NCI-H2227 treated with DMSO at 0.1 percent for 48 hours (cell line): Measurements from ENCODE around the gene PLEKHA6.

Experiments
- DNase-seq: peaks from one replicate; lab custom pipeline; 2025; lab: John Stamatoyannopoulos, UW

Gene PLEKHA6

DNA sequence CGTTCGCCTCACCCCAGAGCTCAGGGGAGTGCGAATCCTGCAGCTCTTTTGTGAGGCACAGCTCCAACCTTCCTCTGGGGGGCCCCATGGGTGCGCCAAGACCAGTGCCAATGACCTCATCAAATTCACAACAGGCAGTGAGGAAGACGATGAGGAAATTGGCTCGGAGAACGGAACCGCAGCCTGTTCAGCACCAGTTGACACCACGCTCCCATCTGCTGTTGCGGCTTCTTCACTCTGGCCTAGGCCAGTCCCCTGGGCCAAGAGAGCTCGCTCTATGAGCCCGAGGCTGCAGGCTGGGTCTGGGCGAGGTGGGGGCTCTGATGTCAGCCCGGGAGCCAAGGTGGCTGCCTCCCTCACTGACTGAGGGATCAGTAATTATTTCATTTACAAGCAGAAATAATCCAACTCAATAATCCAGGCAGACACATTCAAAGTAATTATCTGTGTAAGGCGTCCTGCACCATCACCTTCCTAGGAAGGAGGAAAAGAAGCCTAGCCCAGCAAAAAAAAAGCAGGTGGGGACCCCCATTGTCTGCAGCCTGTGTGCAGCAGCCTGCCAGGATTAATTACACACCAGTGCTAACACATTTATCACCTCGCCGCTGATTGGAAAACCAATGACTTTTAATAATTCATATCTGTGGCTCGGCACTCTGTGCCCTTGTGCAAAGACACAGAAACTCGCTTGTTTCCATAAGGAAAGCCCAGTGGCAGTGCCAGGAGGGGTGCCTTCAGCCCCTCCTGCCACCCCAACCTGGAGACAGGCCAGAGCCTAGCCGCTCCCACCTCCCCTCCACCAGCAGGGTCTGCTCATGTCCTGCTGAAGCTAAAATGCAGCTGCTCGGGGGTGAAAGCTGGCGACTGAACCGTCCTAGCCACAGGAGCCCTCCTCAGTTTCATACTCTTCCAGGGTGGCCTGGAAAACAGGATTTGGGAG lies 1.9 kb downstream of the PLEKHA6 start:
- no peak for DNase-seq

DNA sequence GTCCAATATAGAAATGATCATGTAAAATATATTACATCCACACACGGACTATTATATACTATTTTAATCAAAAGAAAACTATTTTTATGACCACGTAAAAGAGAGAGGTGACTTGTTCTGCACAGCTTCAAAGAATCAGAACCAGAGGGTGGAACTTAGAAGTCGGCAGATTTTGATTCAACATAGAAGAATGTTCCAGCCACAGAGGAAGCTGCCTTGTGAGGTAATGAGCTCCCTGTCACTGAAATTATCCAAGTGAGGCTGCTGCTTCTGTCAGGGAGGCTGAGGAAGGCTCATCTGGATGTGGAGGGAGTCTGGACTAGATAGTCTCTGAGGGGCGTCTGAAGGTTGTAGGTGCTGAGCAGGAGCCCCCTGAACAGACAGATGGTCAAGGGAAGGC lies 2.7 kb downstream of the PLEKHA6 start:
- no peak for DNase-seq

DNA sequence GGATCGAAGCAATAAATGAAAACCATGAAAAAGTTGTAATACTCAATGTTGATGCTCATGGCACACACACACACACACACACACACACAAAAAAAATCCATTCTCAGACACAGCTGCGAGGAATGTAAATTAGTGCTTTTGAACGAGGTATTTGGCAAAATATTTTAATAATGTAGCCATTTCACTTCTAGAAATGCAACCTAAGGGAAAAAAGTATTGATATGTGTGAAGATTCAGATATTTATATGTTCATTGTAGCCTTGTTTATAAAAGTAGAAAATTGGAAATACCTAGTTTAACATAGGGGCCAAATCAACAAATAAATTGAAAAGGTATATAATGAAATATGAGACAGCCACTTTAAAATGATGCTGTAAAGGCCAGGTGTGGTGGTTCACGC lies 3.8 kb downstream of the PLEKHA6 start:
- DNase-seq = no peak

DNA sequence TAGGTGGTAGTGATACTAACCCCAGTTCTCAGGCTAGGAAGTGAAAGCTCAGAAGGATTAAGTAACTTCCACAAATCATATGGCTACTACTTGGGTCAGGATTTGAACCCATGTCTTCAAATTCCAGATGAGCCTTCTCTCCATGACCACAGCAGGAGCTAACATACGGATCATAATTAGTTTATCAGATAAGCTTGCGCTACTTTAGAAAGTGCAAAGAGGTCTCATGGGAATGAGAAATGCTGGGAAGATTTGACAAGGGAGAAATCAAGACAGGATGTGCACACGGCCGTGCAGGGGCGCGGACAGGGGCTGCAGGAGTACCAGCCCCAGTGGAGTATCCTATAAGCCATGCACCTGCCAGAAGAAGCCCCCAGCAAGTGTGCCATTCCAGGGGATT lies 5.2 kb downstream of the PLEKHA6 start:
- no peak for DNase-seq

DNA sequence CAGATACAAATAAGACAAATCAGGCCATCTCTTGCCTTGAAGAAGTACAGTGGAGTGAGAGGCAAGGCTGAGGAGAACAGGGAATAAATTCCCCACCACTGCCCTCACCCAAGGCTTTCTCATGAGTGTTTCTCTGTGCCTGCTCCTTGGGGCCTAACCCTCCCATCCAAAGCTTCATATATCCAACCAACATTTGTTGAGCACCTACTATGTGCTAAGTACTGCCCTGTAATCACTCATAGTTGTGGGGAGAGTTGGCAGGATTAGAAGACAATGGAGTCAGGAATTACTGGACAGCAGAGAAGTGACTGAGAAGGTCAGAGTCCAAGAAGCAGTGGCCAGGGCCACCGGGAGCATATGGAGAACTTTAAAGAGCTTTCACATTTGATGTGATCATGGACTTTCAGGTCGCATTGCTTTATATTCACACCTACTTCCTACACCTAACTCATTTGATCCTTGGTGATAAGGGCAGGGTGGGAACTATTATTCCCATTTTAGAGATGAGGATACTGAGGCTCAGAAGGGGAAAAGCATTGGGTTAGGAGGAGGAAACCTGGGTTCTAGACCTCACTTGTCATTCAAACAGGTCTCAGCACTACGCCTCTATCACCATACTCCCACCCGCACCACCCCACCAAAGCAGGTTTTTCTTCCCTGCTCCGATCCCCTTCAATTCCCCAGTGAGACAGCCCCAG lies 6.4 kb downstream of the PLEKHA6 start:
- no peak for DNase-seq

DNA sequence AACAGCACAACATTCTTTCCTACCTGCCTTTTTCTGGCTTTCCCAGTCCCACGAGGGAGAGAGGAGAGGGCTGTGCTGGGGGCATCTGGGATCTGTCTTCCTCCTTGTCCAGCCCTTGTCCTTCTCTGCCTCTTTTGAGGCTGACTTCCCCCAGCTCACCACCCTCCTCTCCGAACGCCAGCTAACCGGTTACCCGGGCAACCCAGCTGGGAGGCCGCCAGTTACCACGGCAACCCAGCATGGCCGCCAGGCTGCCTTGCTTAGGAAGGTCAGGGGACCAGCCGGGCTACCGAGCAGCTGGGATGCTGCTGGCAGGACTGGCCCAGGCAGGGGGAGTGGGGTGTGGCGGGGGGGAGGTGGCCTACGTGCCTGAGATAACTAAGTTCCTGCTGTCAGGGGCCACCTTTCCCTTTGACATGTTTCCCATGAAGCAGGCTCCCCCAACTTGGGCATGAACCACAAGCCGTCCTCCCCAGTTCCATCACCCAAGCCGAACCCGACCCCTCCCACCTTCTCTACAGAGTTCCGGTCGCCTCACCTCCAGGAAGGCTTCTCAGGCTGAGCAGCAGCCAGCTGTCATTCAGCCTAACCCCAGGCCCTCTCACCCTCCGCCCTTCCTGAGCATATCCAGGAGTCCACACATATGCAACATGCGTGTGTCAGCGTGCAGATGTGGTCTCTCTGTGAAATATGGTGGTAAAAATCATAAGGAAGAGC lies 8.7 kb downstream of the PLEKHA6 start:
- peak; percentile 85 for DNase-seq

DNA sequence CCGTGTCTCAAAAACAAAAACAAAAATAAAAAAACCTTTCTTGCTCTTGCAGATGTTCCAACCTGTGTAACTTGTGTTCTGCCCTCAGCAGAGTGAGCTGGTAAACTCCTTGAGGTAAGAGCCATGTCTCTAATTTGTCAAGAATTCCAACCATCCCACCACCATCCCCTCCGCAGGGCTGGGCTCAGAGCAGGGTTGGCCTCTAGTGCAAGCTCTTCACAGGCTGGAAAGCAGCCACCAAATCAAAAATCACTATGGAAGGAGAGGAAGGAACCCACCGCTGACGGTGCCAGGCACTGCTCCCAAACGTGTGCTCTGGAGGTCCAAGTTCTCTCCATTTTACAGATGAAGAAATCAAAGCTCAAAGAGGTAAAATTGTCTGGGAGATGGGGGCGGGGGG lies 9.4 kb downstream of the PLEKHA6 start:
- no peak for DNase-seq

DNA sequence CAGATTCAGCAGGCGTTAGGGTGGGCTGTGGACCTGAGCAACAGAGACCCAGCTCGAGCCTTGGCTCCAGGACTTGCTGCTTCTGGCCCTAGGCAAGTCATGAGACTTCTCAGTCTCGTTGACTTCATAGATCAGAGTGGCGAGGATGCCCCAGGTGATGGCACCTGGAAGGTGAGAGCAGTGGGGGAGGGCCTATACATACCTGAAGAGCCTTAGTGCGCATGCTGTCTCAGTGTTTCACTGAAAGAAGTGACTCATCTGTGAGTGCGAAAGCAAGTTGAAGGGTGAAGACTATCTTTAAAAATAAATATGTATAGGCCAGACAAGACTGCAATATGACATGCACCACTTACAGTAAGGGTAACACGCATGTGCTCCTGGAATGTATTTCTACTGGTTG lies 10.1 kb downstream of the PLEKHA6 start:
- no peak for DNase-seq

DNA sequence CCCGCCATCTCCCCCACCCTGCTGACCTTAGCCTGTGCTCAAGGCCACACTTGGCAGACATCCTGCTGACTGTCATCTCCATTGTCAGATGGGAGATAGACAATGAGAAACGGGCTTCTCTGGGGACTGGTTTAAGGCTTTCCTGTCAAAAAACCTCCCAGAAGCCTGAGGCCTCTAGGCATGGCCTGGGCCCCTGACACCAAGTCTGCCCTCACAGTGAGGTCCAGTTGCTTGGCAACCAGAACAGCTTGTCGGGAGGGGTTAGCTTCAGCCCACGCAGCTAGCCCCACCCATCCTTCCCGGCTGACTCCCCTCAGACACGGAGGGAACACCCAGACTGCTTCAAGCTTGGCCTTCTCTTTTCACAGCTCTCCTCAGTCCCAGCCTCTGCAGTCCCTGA lies 11.0 kb downstream of the PLEKHA6 start:
- DNase-seq = peak; percentile 22

DNA sequence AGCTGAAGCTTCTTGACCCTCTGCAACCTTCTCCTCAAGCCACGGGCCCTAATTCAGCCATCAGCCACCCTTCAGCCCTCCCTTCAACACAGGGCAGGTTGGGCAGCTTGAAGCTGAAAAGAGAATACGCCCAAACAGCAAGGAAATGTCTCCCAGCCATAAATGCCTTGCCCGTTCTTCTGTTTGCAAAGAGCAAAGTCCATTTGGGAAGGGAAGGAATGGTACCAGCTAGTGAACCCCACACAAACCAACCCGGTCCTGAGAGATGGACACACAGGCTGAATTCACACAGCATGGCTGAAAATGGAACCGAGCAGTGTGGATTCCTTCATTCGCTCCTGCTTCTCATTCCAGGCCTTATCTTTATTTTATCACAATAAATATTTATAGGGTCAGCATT lies 11.5 kb downstream of the PLEKHA6 start:
- DNase-seq = no peak

DNA sequence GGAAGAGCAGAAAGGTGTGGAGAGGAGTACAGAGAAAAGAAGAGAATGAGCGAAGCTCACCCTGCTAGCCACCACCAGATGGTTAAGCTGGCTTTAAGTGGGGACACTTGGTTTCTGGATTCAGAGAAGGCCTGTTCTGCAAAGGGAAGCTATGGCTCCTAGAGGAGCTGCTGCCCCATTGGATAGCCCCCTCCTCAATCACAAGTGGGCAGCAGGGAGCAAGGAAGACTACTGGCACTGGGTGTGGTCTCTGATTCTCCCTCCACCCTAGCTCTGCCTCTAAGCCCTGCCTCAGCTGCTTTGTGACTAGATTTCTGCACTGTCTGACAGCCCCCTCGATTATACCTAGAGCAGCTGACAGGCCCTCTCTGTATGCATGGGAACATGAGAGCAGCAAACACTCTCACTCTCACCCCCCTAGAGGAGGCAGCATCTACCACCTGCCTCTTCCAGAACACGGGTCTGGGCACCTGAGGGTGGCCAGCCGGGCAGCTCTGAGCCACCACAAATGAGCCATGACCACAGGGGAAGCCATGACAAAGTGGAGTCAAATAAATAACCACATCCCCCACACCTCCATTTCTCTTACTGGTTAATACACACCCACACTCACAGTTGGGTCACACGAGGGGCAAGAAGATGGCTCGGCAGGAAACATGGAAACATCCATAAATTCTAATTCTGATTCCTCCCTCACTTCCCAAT lies 13.6 kb downstream of the PLEKHA6 start:
- DNase-seq = no peak

DNA sequence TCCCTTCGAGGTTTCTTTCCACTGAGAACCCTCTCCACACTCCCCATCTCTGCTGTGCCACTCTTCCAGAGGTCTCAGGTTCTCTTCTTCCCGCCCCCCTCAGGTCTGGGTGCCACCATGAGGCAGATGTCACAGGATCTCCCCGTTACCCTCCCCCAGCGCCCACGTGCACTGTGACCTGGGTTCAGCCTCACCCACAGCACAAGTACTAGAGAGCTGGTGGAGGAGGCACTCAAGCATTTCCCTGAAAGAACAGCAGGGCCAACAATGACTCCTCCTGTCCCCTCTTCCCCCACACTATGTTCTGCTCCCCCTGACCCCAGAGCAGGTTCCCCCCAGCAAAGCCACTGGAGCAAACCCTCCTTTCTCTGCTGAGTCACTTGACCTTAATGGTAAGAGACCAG lies 14.3 kb downstream of the PLEKHA6 start:
- no peak for DNase-seq

DNA sequence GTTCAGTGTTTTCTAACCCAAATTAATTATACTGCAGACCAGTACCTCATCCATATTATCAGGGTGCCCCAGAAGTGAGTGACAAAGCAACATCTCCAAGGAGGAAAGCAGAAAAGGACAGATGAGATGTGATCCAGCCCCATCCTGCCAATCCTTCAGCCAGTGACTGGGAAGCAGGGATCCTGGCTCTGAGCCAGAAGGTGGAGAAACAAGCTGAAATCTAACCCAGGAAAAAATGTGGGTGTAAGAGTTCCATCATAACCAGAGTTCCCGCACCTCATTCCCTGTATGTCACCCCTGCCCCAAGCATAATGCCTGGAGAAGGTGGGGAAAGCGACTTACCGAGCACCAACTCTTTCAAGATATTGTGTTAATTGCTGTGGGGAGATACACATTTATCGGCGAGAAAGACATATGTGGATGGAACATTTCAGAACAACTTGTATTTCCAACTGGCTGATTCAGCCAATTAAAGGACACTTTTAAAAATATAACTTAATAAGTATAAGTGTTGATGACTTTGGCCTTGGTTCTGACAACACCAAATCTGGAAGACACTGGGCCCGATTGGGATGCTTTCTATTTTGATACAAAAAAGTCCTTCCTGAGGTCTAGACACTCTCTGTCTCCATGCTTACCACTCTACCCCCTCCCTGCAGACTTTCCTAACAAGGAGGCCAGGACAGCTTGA lies 14.9 kb downstream of the PLEKHA6 start:
- DNase-seq = no peak

DNA sequence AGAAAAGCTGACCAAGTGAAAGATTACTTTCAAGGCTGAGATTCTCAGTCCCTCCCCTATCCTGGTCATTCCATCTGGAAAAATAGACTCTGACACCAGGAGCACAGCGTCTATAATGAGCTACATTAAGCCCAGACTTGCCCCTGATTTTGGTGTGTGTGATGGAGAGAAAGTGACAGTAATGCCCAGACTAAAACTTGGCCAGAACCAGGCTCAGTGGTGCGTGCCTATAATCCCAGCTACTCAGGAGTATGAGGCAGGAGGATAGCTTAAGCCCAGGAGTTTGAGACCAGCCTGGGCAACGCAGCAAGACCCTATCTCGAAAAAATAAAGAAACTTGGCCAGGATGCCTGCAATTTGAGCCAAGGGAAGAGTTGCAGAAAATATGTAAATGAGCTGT lies 15.9 kb downstream of the PLEKHA6 start:
- DNase-seq = no peak

DNA sequence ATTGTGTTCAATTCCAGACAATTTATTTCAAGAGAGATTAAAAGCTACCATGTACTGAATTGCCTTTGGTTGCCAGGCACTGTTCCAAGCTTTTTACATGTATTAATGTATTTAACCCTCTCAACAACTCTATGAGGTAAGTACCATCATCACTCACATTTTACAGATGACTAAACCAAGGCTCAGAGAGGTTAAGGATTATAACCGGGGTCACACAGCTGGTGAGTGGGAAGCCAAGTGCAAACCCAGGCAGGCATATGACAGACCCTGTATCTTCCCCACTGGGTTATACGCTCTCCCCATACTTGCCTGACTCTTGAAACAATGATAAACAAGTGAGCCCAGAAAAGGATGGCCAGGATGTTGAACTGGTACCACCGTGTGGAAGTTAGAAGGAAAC lies 16.5 kb downstream of the PLEKHA6 start:
- no peak for DNase-seq

DNA sequence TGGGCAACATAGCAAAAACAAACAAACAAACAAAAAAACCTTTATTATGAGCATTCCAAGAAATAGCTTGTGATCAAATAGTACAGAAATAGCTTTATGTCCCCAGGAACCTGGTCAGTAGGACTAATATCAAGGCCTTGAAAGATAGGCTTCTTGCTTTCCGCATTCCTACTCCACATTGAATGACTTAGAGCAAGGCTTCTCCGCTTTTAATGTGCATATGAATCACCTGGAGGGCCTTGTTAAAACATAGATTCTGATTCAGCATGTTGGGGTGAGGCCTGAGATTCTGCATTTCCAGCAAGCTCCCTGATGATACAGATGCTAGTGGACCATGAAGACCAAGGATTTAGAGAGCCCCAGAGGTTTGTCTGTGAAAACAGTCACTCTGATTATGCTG lies 17.4 kb downstream of the PLEKHA6 start:
- no peak for DNase-seq

DNA sequence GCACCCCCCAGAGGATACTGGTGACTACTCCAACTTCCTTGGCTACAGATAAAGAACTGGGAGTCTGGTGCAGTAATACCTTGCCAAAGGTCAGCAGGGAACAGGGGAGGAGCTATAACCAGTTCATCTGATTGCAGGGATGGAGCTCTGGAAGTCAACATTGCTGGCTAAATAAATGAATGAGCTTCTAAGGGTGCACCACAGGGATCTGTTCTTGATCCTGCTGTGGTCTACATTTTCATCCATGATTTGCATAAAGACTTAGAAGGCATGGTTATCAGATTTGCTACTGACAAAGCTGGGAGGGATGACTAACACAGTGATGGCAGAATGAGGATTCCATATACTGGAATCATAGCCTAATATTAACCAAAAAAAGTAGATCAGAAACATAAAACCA lies 18.3 kb downstream of the PLEKHA6 start:
- DNase-seq = no peak

DNA sequence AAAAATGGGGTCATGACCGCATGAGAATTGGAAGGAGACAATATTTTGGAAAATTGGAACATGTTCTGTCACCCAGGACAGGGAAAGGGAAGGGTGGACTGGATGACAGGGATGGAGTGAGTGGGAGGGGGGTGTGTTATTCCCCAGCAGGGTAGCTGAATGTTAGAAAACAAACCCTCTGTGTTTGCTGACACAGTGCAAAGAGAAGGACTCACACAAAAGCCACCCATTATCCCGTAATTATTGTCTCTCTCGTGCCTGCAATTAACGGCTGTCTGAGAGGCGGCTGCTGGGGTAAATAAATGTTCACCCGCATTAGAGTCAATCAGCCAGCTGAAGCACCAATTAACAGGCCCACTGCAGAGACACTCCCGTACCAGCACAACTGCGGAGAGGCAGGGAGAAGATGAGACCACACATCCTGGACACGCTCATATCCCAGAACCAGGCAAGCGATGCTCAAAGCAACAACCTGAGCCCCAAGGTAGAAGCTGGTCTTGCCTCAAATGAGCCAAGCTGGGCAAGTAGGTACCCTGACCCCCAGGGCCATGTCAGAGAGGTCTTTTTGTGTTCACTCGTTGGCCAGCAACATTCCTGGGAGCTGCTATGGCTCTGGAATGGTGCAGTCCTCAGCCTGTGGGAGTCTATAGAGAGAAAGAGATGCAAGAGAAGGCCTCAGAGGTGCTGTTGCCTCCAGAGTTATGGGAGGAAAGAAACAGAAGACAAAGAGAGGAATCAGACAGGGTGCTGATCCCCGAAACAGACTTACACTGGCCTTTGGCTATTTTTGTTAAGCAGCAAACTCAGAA lies 19.4 kb downstream of the PLEKHA6 start:
- DNase-seq = peak; percentile 87

DNA sequence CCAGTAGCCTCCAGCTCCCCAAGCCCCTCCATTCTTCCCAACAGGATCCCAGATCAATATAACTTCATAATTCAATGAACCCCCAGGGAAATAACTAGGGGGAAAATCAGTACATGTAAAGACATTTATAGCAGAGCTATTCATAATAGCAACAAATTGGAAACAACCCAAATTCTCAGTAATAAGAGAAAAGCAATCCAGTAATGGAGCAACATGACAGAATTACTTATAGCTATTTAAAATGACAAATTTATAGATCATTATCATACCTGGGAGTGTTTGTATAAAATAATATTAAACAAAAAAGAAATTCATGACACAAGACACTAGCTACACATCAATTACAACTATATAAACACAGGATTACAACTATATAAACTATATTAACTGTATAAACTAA lies 20.2 kb downstream of the PLEKHA6 start:
- no peak for DNase-seq

DNA sequence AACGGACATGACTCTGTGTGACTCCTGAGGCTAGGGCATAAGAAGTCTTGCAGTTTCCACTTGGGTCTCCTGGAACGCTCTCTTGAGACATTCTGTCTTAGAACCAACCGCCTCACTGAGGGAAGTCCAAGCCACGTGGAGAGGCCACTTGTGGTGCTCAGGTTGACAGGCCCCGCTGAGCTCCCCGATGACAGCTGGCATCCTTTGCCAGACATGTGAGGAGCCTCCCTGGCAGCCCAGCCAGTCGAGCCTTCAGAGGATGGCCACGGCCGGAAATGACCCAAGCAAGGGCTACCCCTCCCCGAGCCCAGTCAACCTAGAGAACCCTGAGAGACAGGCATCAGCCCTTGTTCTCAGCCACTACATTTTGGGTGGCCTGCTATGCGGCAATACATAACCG lies 20.7 kb downstream of the PLEKHA6 start:
- DNase-seq = no peak

DNA sequence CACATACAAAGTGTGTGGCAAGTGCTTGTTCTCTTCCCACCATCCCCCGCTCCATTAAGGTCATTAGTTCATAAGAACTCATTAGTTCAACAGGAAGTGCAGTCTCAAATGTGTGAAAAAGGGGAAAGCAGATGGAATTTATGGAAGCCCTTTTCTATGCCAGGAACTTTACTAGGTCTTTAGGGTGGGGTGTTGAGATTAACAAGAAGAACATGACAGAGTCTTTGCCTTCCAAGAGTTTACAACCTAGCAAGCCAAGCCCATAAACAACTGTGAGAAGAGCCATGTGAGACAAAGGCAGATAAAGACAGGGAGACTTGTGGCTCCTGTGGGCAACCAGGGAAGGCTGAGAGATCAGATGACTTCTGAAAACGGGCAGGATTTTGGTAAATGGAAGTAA lies 21.4 kb downstream of the PLEKHA6 start:
- DNase-seq = no peak
